ENCODE data around the gene DNAJC13.
"Not testable (repeated sequence)": the region's sequence is repeated elsewhere in the genome, so short reads cannot be mapped to it uniquely, and the experiment has no call there.

The DNAJC13 gene

GRCh38 chr3:132543011-132543739 lies 125.9 kb downstream of the DNAJC13 start:
- DNase-seq (no peak), ATAC-seq (peak; percentile 80)

DNA sequence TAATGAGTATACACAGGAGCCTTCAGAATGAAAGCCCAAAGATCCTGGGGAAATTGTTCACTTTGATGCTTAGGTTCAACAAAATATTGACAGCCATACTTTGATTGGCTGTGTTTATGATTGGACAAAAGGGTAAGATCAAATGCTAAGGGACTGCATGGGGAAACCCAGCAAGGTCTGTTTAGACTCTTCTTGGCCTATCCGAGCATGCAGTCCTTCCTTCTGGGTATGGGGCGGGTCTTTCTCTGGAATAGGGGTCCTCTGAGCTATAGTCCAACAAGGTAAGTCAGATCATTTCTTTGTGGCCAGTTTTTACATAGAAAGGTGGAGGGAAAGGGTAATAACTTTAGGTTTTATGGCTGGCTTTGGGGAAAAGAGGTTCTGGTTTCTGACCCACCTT lies 126.8 kb downstream of the DNAJC13 start:
- peak; percentile 60 for ATAC-seq
- no peak for DNase-seq

DNA sequence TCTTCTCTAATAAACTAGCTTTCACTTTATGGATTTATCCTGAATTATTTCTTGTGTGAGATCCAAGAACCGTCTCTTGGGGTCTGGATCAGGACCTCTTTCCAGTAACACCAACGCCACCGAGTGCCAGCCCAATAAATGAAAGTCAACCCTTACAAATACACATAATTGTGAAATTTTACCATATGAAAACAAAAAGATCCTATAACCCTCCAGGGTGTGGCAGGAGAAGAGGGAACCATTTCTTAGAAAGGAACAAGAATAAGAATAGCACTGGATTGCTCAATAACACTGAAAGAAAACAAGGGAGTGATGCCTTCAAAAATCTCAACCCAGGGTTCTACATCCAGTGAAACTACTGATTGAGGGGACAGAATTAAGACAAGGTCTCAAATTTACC lies 128.2 kb downstream of the DNAJC13 start:
- no peak for ATAC-seq
- DNase-seq: no peak

GRCh38 chr3:132549169-132549568 lies 131.9 kb downstream of the DNAJC13 start:
- DNase-seq (peak; percentile 19), ATAC-seq (no peak)

- ATAC-seq: peak; percentile 92
- peak; percentile 29 for DNase-seq
Measured at GRCh38 chr3:132549890-132550578, 132.7 kb downstream of the DNAJC13 start.

DNA sequence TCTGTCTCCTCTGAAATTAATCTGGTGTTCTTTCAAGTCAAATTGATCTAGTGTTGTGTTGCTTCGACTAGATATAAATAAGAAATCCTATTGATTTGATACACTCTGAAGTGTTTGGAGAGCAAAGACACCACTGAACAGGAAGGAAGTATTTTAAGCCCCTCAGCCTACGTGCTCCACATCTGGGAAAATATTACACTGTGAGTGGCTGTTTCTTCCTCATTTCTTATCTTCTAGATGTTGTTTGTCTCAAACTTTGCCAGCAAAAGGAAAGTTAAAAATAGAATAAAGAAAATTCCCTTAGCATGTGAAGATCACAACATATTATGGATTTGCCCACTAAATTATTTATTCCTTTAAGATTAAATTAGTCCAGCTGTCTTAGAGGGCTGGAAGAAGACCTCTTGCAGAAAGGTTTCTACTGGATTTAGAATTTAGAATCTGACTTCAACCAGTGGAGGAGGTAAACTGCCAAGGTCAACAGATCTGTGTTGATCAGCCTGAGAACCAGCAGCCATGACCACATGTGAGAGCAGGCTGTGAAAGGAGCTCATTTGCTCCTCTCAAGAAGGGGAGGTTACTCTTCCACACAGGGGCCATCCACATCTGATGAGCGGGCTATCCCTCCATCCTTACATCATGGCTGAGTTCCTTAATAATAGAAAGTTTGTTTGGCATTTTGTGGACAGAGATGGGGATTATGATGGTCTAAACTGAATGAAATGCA lies 133.4 kb downstream of the DNAJC13 start:
- peak; percentile 20 for ATAC-seq

GRCh38 chr3:132553826-132554225 lies 136.5 kb downstream of the DNAJC13 start:
- no peak for DNase-seq
- no peak for ATAC-seq

More for the DNA sequence above, 133.4 kb downstream of the DNAJC13 start:
- DNase-seq: no peak

GRCh38 chr3:132554437-132554836 lies 137.1 kb downstream of the DNAJC13 start:
- ATAC-seq (no peak), DNase-seq (no peak)

GRCh38 chr3:132555306-132556035 lies 138.2 kb downstream of the DNAJC13 start:
- DNase-seq: no peak
- ATAC-seq: no peak

GRCh38 chr3:132556036-132556386 lies 138.7 kb downstream of the DNAJC13 start:
- DNase-seq, ATAC-seq: not testable (repeated sequence)

- ATAC-seq: no peak
- DNase-seq: no peak
Measured at GRCh38 chr3:132556508-132557159, 139.3 kb downstream of the DNAJC13 start.

- DNase-seq (no peak), ATAC-seq (no peak)
Measured at GRCh38 chr3:132561003-132561402, 143.7 kb downstream of the DNAJC13 start.

DNA sequence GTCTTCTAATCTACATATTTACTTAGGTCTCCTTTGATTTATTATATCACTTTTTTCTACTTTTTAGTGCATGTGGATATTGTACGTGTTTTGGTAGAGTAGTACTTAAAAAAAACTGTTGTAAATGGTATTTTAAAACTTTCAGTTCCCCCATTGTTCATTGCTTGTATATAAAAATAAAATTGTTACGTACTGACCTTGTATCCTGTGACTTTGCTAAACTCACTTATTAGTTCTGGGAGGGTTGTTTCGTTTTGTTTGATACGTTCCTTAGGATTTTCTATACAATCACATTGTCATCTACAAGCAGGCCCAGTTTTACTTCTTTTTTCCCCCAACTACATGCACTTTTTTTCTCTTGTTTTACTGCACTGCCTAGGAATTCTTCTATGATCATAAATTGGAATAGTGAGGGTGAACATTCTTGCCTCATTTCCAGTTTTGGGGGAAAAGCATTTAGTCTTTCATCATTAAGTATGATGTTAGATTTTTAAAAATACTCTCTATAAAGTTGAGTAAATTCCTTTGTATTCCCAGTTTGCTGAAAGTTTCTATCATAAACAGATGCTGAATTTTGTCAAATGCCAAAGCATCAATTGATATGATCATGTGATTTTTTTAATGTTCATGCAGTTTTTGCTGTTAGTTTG lies 146.2 kb downstream of the DNAJC13 start:
- DNase-seq (no peak), ATAC-seq (no peak)

- no peak for DNase-seq
- ATAC-seq: no peak
Measured at GRCh38 chr3:132564070-132564465, 146.8 kb downstream of the DNAJC13 start.

- ATAC-seq: peak; percentile 42
- no peak for DNase-seq
Measured at GRCh38 chr3:132568422-132568821, 151.1 kb downstream of the DNAJC13 start.

DNA sequence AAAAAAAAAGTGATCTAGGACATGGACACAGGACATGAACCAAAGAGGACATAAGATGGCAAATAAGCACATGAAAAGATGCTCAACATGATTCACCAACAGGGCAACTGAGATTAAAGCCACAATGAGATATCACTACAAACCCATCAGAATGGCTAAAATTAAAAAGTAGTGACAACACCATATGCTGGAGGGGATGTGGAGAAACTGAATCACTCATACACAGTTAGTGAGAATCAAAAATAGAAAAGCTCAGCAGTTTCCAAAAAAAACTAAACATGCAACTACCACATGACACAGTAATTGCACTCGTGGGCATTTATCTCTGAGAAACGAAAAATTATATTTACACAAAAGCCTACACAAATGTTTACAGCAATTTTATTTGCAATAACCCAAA lies 151.9 kb downstream of the DNAJC13 start:
- no peak for DNase-seq
- peak; percentile 93 for ATAC-seq

DNA sequence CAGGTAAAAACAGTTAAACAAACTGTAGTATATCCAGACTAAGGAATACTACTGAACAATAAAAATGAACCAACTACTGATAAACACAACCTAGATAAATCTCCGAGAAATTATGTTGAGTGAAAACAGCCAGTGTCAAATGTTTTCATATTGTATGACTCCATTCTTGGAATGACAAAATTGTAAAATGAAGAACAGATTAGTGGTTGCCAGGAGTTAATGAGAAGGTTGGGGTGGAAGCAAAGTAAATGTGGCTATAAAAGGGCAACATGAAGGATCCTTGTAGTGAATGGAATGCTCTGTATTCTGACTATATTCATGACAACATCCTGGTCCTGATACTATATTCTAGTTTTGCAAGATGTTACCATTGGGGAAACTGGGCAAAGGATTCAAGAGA lies 152.3 kb downstream of the DNAJC13 start:
- ATAC-seq: peak; percentile 29

DNA sequence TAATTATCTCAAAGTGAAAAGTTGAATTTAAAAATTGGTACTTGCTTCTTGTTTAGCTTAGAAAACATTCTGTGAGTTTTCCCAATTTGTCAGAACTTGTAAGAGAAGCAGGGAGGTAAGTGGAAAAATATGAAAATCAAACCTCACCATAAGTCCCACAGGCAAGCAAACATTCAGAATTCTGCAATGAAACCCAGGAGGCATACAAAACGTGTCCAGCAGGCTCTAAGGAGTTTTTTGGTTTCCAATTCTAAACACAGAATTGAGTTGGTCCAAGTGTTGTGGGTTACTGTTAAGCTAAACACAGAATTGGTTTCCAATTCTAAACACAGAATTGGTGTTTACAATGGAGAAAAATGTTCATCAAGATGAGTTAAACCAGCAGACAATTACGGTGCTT lies 152.7 kb downstream of the DNAJC13 start:
- ATAC-seq: no peak
- DNase-seq: no peak

More for the DNA sequence above, 152.3 kb downstream of the DNAJC13 start:
- DNase-seq: no peak

GRCh38 chr3:132573797-132574211 lies 156.5 kb downstream of the DNAJC13 start:
- no peak for DNase-seq
- ATAC-seq: no peak

- DNase-seq (no peak), ATAC-seq (no peak)
Measured at GRCh38 chr3:132587401-132587800, 170.1 kb downstream of the DNAJC13 start.

Measured in stimulated activated naive CD8-positive, alpha-beta T cell treated with anti-CD3 and anti-CD28 coated beads, Interleukin-15, Interleukin-2, amounts not matched to agents 100 U/mL and 50 U/mL, for 24 hours (primary cell).